Measurements from ENCODE around the gene RPL34.

RPL34 gene

GRCh38 chr4:108611365-108611764, 9.0 kb upstream of the RPL34 start:
- no peak for TF ChIP-seq SIN3A (IDR thresholded peaks at IDR 0.05; ENCODE audit: borderline replicate concordance, insufficient read depth, low read length)
- TF ChIP-seq, protein P1, sequence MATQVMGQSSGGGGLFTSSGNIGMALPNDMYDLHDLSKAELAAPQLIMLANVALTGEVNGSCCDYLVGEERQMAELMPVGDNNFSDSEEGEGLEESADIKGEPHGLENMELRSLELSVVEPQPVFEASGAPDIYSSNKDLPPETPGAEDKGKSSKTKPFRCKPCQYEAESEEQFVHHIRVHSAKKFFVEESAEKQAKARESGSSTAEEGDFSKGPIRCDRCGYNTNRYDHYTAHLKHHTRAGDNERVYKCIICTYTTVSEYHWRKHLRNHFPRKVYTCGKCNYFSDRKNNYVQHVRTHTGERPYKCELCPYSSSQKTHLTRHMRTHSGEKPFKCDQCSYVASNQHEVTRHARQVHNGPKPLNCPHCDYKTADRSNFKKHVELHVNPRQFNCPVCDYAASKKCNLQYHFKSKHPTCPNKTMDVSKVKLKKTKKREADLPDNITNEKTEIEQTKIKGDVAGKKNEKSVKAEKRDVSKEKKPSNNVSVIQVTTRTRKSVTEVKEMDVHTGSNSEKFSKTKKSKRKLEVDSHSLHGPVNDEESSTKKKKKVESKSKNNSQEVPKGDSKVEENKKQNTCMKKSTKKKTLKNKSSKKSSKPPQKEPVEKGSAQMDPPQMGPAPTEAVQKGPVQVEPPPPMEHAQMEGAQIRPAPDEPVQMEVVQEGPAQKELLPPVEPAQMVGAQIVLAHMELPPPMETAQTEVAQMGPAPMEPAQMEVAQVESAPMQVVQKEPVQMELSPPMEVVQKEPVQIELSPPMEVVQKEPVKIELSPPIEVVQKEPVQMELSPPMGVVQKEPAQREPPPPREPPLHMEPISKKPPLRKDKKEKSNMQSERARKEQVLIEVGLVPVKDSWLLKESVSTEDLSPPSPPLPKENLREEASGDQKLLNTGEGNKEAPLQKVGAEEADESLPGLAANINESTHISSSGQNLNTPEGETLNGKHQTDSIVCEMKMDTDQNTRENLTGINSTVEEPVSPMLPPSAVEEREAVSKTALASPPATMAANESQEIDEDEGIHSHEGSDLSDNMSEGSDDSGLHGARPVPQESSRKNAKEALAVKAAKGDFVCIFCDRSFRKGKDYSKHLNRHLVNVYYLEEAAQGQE (IDR thresholded peaks at IDR 0.05; ENCODE audit: insufficient read depth in 1 of 2, low read depth in 2 of 2, low read length in 2 of 2): no peak
- no peak for TF ChIP-seq POLR2AphosphoS5 (IDR thresholded peaks at IDR 0.05; ENCODE audit: low read depth, low read length)
- no peak for TF ChIP-seq TAF1 (IDR thresholded peaks at IDR 0.05; ENCODE audit: borderline replicate concordance, insufficient read depth, low read length)
- no peak for TF ChIP-seq FOXP2 (optimal IDR thresholded peaks at IDR 0.05; ENCODE audit: borderline replicate concordance, extremely low read depth, extremely low read length, insufficient read depth)

DNA sequence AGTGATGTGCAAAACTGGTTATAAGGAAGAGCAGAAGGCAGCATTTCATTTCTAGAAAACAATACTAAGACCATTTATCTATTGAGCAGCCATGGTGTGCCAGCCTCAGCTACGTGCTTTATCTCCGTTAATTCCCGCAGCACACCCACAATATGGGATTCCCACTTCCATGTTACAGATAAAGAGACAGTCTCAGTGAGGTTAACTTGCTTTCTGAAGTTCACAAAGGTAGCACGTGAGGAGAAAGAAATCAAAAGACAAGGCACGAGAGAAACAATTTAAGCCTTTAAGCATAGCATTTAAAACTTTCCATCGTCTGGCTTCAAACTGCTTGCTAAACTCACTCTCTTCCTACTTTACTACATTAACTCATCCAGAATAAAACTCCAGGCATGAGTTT, 8.0 kb upstream of the RPL34 start:
- TF ChIP-seq FOXP2 (optimal IDR thresholded peaks at IDR 0.05; ENCODE audit: borderline replicate concordance, extremely low read depth, extremely low read length, insufficient read depth) (no peak), SIN3A (IDR thresholded peaks at IDR 0.05; ENCODE audit: borderline replicate concordance, insufficient read depth, low read length) (no peak), POLR2AphosphoS5 (IDR thresholded peaks at IDR 0.05; ENCODE audit: low read depth, low read length) (no peak), TAF1 (IDR thresholded peaks at IDR 0.05; ENCODE audit: borderline replicate concordance, insufficient read depth, low read length) (no peak)
- TF ChIP-seq, protein P1 (IDR thresholded peaks at IDR 0.05; ENCODE audit: insufficient read depth in 1 of 2, low read depth in 2 of 2, low read length in 2 of 2): no peak

DNA sequence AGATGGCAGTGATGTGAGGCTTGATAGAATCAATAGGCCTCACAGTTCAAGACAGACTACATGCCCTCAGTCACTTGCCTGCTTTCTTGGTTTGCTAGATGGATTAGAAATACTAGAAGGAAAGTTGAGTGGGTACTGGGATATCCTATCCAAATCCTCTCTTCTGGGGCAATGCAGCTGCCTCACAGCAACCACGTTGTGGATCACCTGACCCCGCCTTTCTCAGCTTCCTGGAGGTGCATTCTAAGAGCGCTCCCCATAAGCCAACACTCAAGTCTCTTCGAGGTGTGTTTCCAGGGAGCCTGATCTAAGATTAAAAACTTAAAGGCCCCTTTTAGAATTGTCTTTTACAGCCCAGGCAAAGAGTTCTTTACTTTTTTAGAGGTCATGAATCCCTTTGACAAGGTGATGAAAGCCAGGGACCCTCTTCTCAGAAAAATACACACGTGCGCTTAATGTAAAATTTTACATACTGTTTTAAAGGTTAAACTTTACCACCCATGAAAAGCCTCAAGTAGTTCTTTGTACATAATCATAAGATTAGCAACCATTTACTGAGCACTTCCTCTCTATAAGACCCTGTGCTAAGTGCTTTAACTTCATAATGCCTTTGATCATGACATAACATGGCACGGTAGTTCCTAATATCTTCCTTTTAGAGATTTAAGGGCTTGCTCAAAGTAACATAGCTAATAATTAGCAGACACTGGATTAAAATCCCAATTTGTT, 840 bp upstream of the RPL34 start:
- TF ChIP-seq TAF1 (IDR thresholded peaks at IDR 0.05; ENCODE audit: borderline replicate concordance, insufficient read depth, low read length) (no peak), POLR2AphosphoS5 (IDR thresholded peaks at IDR 0.05; ENCODE audit: low read depth, low read length) (no peak), FOXP2 (optimal IDR thresholded peaks at IDR 0.05; ENCODE audit: borderline replicate concordance, extremely low read depth, extremely low read length, insufficient read depth) (no peak), SIN3A (IDR thresholded peaks at IDR 0.05; ENCODE audit: borderline replicate concordance, insufficient read depth, low read length) (no peak)
- TF ChIP-seq, protein P1 (IDR thresholded peaks at IDR 0.05; ENCODE audit: insufficient read depth in 1 of 2, low read depth in 2 of 2, low read length in 2 of 2): no peak

GRCh38 chr4:108620933-108621905, 843 bp downstream of the RPL34 start:
- no peak for TF ChIP-seq TAF1 (IDR thresholded peaks at IDR 0.05; ENCODE audit: borderline replicate concordance, insufficient read depth, low read length)
- no peak for TF ChIP-seq SIN3A (IDR thresholded peaks at IDR 0.05; ENCODE audit: borderline replicate concordance, insufficient read depth, low read length)
- peak; percentile 40; the same call in 1 of the 2 replicates for TF ChIP-seq POLR2AphosphoS5 (IDR thresholded peaks at IDR 0.05; ENCODE audit: low read depth, low read length)
- TF ChIP-seq FOXP2 (optimal IDR thresholded peaks at IDR 0.05; ENCODE audit: borderline replicate concordance, extremely low read depth, extremely low read length, insufficient read depth): no peak

GRCh38 chr4:108622022-108622421, 1.6 kb downstream of the RPL34 start:
- no peak for TF ChIP-seq SIN3A (IDR thresholded peaks at IDR 0.05; ENCODE audit: borderline replicate concordance, insufficient read depth, low read length)
- TF ChIP-seq, protein P1 (IDR thresholded peaks at IDR 0.05; ENCODE audit: insufficient read depth in 1 of 2, low read depth in 2 of 2, low read length in 2 of 2): no peak
- TF ChIP-seq FOXP2 (optimal IDR thresholded peaks at IDR 0.05; ENCODE audit: borderline replicate concordance, extremely low read depth, extremely low read length, insufficient read depth): no peak
- TF ChIP-seq TAF1 (IDR thresholded peaks at IDR 0.05; ENCODE audit: borderline replicate concordance, insufficient read depth, low read length): no peak
